Jurkat, Clone E6-1 (cell line): ENCODE data around the gene CDK1.

Experiments used
- DNase-seq: peaks from one replicate; pipeline ENCODE4 v3.0.0-alpha.2; 2011; ENCODE audit warnings: low read depth, low spot score
- H3K4me3 ChIP-seq: 2 replicates; pipeline ENCODE4 v1.5.1; 2011; ENCODE audit warnings: mild to moderate bottlenecking, low read length, control low read depth, moderate library complexity

Gene CDK1

GRCh38 chr10:60767424-60767823 is 10.9 kb upstream of the CDK1 start:
- H3K4me3 ChIP-seq: no peak overlapping the region
- no peak for DNase-seq

- no peak overlapping the region for H3K4me3 ChIP-seq
- DNase-seq: no peak
These were observed 8.9 kb upstream of the CDK1 start for GRCh38 chr10:60769406-60769805.

- DNase-seq: no peak
- H3K4me3 ChIP-seq: peak overlapping the region; percentile 44
These were observed 523 bp upstream of the CDK1 start for GRCh38 chr10:60777696-60778213.

- peak overlapping the region; percentile 76 for H3K4me3 ChIP-seq
- no peak for DNase-seq
These were observed 906 bp downstream of the CDK1 start for GRCh38 chr10:60778971-60779796.

GRCh38 chr10:60781661-60782060 is 3.4 kb downstream of the CDK1 start:
- DNase-seq: no peak

GRCh38 chr10:60784641-60785040 is 6.4 kb downstream of the CDK1 start:
- no peak for DNase-seq
- H3K4me3 ChIP-seq: no peak overlapping the region

More at GRCh38 chr10:60781661-60782060, 3.4 kb downstream of the CDK1 start:
- no peak overlapping the region for H3K4me3 ChIP-seq

GRCh38 chr10:60788544-60788943 is 10.3 kb downstream of the CDK1 start:
- H3K4me3 ChIP-seq: no peak overlapping the region
- no peak for DNase-seq

- DNase-seq: no peak
- H3K4me3 ChIP-seq: no peak overlapping the region
These were observed 11.1 kb downstream of the CDK1 start for GRCh38 chr10:60789340-60789739.

- H3K4me3 ChIP-seq: no peak overlapping the region
- DNase-seq: no peak
These were observed 16.7 kb downstream of the CDK1 start for GRCh38 chr10:60794953-60795352.

- DNase-seq: no peak
- no peak overlapping the region for H3K4me3 ChIP-seq
These were observed 17.4 kb downstream of the CDK1 start for GRCh38 chr10:60795465-60796202.

- no peak for DNase-seq
- H3K4me3 ChIP-seq: no peak overlapping the region
These were observed 18.2 kb downstream of the CDK1 start for GRCh38 chr10:60796481-60796880.

- DNase-seq: no peak
- no peak overlapping the region for H3K4me3 ChIP-seq
These were observed 18.9 kb downstream of the CDK1 start for GRCh38 chr10:60797200-60797599.

GRCh38 chr10:60798031-60798430 is 19.8 kb downstream of the CDK1 start:
- H3K4me3 ChIP-seq: no peak overlapping the region
- DNase-seq: no peak

- no peak for DNase-seq
- H3K4me3 ChIP-seq: no peak overlapping the region
These were observed 20.6 kb downstream of the CDK1 start for GRCh38 chr10:60798870-60799269.

- no peak for DNase-seq
- no peak overlapping the region for H3K4me3 ChIP-seq
These were observed 21.8 kb downstream of the CDK1 start for GRCh38 chr10:60799971-60800650.

- H3K4me3 ChIP-seq: no peak overlapping the region
- DNase-seq: no peak
These were observed 22.6 kb downstream of the CDK1 start for GRCh38 chr10:60800918-60801317.

GRCh38 chr10:60801522-60801921 is 23.2 kb downstream of the CDK1 start:
- DNase-seq: no peak
- no peak overlapping the region for H3K4me3 ChIP-seq

GRCh38 chr10:60803433-60803832 is 25.2 kb downstream of the CDK1 start:
- DNase-seq: no peak
- no peak overlapping the region for H3K4me3 ChIP-seq

- no peak for DNase-seq
- H3K4me3 ChIP-seq: no peak overlapping the region
These were observed 25.6 kb downstream of the CDK1 start for GRCh38 chr10:60803865-60804264.

- H3K4me3 ChIP-seq: no peak overlapping the region
- no peak for DNase-seq
These were observed 28.6 kb downstream of the CDK1 start for GRCh38 chr10:60806921-60807320.
